GM12878 (cell line): ENCODE measurements around the gene DMBX1. TPM values are rescaled to one million over a fixed set of nuclear protein-coding genes. Genes with fewer than 3 reads are reported as not detected.

Experiments used
- ATAC-seq: fragments of 200-7000 bp; cut with Tn5 transposase; 3 replicates; pipeline ENCODE4 v1.9.1; 2020; ENCODE audit warnings: mild to moderate bottlenecking, moderate library complexity
- BruUV-seq: library from RNA; stranded (reverse); fragments of 400-500 nt; replicated peaks from 2 replicates; lab custom pipeline; 2021; lab: Mats Ljungman, UMichigan
- CTCF ChIA-PET: fragments of 300-600 bp; sonication (Branson Sonifier 250); formaldehyde crosslinking; extraction: SDS; loops from one replicate; lab custom pipeline; 2021; ENCODE audit warnings: inconsistent platforms; lab: Yijun Ruan, JAX
- POLR2A ChIA-PET: fragments of 350-600 bp; formaldehyde crosslinking; extraction: SDS; loops from one replicate; lab custom pipeline; 2021; ENCODE audit warnings: inconsistent platforms; lab: Charles Lee
- RAD21 ChIA-PET: fragments of 300-600 bp; sonication (Branson Sonifier 250); formaldehyde crosslinking; loops from one replicate; lab custom pipeline; 2023; ENCODE audit warnings: antibody characterized with exemption; ENCODE audit not compliant: unreplicated experiment; lab: Charles Lee
- SMC1A ChIA-PET: fragments of 300-600 bp; sonication (Branson Sonifier 250); formaldehyde crosslinking; loops from one replicate; lab custom pipeline; 2023; ENCODE audit not compliant: unreplicated experiment, uncharacterized antibody; lab: Charles Lee
- DNase-seq: peaks from one replicate; pipeline ENCODE4 v3.0.0-alpha.2; 2011; ENCODE audit warnings: low read depth, low spot score
- FAIRE-seq: peaks from 3 replicates; lab custom pipeline; 2011; peaks lifted over from hg19 to GRCh38; lab: Jason Lieb, UNC
- H2AFZ ChIP-seq: 2 replicates; pipeline ENCODE4 v1.6.0; 2011; ENCODE audit warnings: low read depth, low read length, control low read depth; ENCODE audit not compliant: control insufficient read depth
- H3K27ac ChIP-seq: 2 replicates; pipeline ENCODE4 v1.5.1; 2011; ENCODE audit warnings: control low read depth; ENCODE audit not compliant: control insufficient read depth, insufficient read depth
- H3K27me3 ChIP-seq, 2 experiments: replicated peaks in 1 of 2; 2 replicates each; pipeline versions ENCODE4 v1.6.0 to v1.6.1; 2011; ENCODE audit warnings: low read length in 1 of 2; ENCODE audit not compliant: control insufficient read depth in 2 of 2, insufficient read depth in 2 of 2
- H3K36me3 ChIP-seq, 2 experiments: 2 replicates each; pipeline ENCODE4 v1.5.1; 2011; ENCODE audit warnings: low read length in 1 of 2; ENCODE audit not compliant: control insufficient read depth in 2 of 2, insufficient read depth in 2 of 2
- H3K4me1 ChIP-seq: 2 replicates; pipeline ENCODE4 v1.6.1; 2011; ENCODE audit warnings: mild to moderate bottlenecking, low read length, moderate library complexity, mixed read lengths; ENCODE audit not compliant: control insufficient read depth, insufficient read depth
- H3K4me2 ChIP-seq: 2 replicates; pipeline ENCODE4 v1.6.0; 2011; ENCODE audit warnings: control low read depth; ENCODE audit not compliant: control insufficient read depth, insufficient read depth
- H3K4me3 ChIP-seq: fragments of 200-600 bp; sonication (generic); 2 replicates; pipeline ENCODE4 v1.5.1; 2016
- H3K79me2 ChIP-seq: 2 replicates; pipeline ENCODE4 v1.6.0; 2011; ENCODE audit warnings: low read length; ENCODE audit not compliant: control insufficient read depth, insufficient read depth
- H3K9ac ChIP-seq: 2 replicates; pipeline ENCODE4 v1.8.0; 2011; ENCODE audit warnings: low read length, control low read depth, mixed read lengths; ENCODE audit not compliant: control insufficient read depth, insufficient read depth
- H3K9me3 ChIP-seq: replicated peaks from 3 replicates; pipeline ENCODE4 v1.5.1; 2011; ENCODE audit warnings: mild to moderate bottlenecking, low read length; ENCODE audit not compliant: control insufficient read depth, insufficient read depth
- H4K20me1 ChIP-seq: 2 replicates; pipeline ENCODE4 v1.6.0; 2011; ENCODE audit not compliant: control insufficient read depth, insufficient read depth
- CBX5 ChIP-seq: sonication (generic); IDR thresholded peaks from 2 replicates; pipeline ENCODE4 v1.6.1; 2016; ENCODE audit warnings: low read depth, moderate library complexity, mild to moderate bottlenecking, inconsistent platforms
- GABPA ChIP-seq: IDR thresholded peaks from 2 replicates; pipeline ENCODE4 v1.6.1; 2014; ENCODE audit warnings: antibody characterized with exemption, low read depth, mild to moderate bottlenecking, inconsistent platforms
- LARP7 ChIP-seq: fragments of 450-650 bp; IDR thresholded peaks from 2 replicates; pipeline ENCODE4 v1.6.1; 2017; ENCODE audit warnings: mild to moderate bottlenecking
- MTA3 ChIP-seq: IDR thresholded peaks from 2 replicates; pipeline ENCODE4 v1.6.1; 2012; ENCODE audit warnings: low read length, inconsistent platforms, borderline replicate concordance
- NKRF ChIP-seq: fragments of 450-650 bp; conservative IDR thresholded peaks from 2 replicates; pipeline ENCODE4 v1.6.1; 2017; ENCODE audit warnings: mild to moderate bottlenecking, moderate library complexity
- PBX3 ChIP-seq: IDR thresholded peaks from 2 replicates; pipeline ENCODE4 v1.6.1; 2011; ENCODE audit warnings: mild to moderate bottlenecking, low read depth, low read length, moderate library complexity; ENCODE audit not compliant: insufficient replicate concordance
- POLR2A ChIP-seq: IDR thresholded peaks from 2 replicates; pipeline ENCODE4 v1.6.1; 2011; ENCODE audit warnings: low read depth, mild to moderate bottlenecking, low read length
- POLR2AphosphoS2 ChIP-seq: IDR thresholded peaks from 2 replicates; pipeline ENCODE4 v1.6.1; 2011; ENCODE audit warnings: low read depth, mild to moderate bottlenecking, low read length, improper control_type of control experiment, moderate library complexity
- WRNIP1 ChIP-seq: IDR thresholded peaks from 2 replicates; pipeline ENCODE4 v1.6.1; 2011; ENCODE audit warnings: low read depth, low read length, improper control_type of control experiment, borderline replicate concordance
- ZNF592 ChIP-seq: fragments of 450-650 bp; IDR thresholded peaks from 2 replicates; pipeline ENCODE4 v1.6.1; 2017; ENCODE audit warnings: mild to moderate bottlenecking, moderate library complexity
- WGBS: methylation state at CpG from one replicate; pipeline ENCODE4 v1.1.6; 2016; ENCODE audit warnings: low lambda C conversion rate; ENCODE audit not compliant: insufficient replicate concordance, insufficient coverage; ENCODE audit errors: missing lambda C conversion rate; 5-methylcytosine and 5-hydroxymethylcytosine counted together
- in situ Hi-C: fragments of 300-500 bp; cut with MboI; formaldehyde crosslinking; loops from 9 replicates; pipeline ENCODE4 v1.14.3; 2018; ENCODE audit warnings: mixed read lengths
- intact Hi-C: fragments of 100-400 bp; cut with micrococcal nuclease; formaldehyde crosslinking; loops from one replicate; pipeline ENCODE4 v1.14.2; 2022; ENCODE audit not compliant: unreplicated experiment
- polyA plus RNA-seq, 11 experiments: library from polyadenylated mRNA; depleted of rRNA in 4 of 11; unstranded in 6 of 11; stranded (reverse) in 5 of 11; fragments of >200 nt; fragmentation: Nextera tagmentation in 4 of 11; fragmentation: Illumina TruSeq in 1 of 11; extraction: Ambion mirVana in 4 of 11; extraction: Trizol in 1 of 11; gene quantifications; 1 replicate in 1 of 11; 2 replicates in 10 of 11; pipeline versions ENCODE4 v1.2.1 to v1.2.3, GENCODE V29; 2011 to 2016; ENCODE audit warnings: inconsistent platforms in 2 of 11, missing spikeins in 2 of 11, low read depth in 1 of 11
- total RNA-seq, 4 experiments: library from RNA; depleted of rRNA in 3 of 4; stranded (reverse); fragments of >200 nt in 3 of 4; fragmentation: Illumina TruSeq in 1 of 4; extraction: Trizol in 1 of 4; gene quantifications; 2 replicates each; pipeline versions ENCODE4 v1.2.1 to v1.2.3, GENCODE V29; 2013 to 2021

The DMBX1 gene
- total and polyA plus RNA-seq, 10 of the 15 experiments (the other 5 are each of a cell fraction or from before 2014, with no cell fraction given) = 0.03 TPM; not detected in 9

GRCh38 chr1:46445773-46446256, 43.8 kb upstream of the DMBX1 start:
- no TSS peak for BruUV-seq
- intact Hi-C loops = loop anchor here (1.0 to 2.0 kb wide), 2 partner anchors 82 to 279 kb away; no protein-coding TSS in a partner anchor

More at GRCh38 chr1:46445773-46446256, 43.8 kb upstream of the DMBX1 start:
- no peak for FAIRE-seq
- ChIA-PET SMC1A (no interaction called here), POLR2A (no interaction called here), CTCF (interaction anchor here (1.0 to 5.2 kb wide), 9 partner anchors 12 to 101 kb away, joined by 3 to 84 read pairs (median 4); a partner anchor contains a TSS), RAD21 (interaction anchor here (0.6 to 3.4 kb wide), 2 partner anchors 36 to 81 kb away, joined by 3 to 19 read pairs; no protein-coding TSS in a partner anchor)
- Histone ChIP-seq H3K27me3 (peaks cover 6 to 17% of the 10 kb centered on the region in 2 experiments), H3K9ac (no peak overlapping the region), H3K9me3 (no peaks in the 10 kb centered on the region), H3K4me1 (no peaks in the 10 kb centered on the region; the same call in 1 of the 2 replicates), H3K4me3 (no peak overlapping the region), H2AFZ (no peak overlapping the region), H4K20me1 (no peaks in the 10 kb centered on the region), H3K4me2 (no peak overlapping the region), H3K79me2 (no peaks in the 10 kb centered on the region), H3K36me3 (no peaks in the 10 kb centered on the region), H3K27ac (no peak overlapping the region)
- TF ChIP-seq POLR2AphosphoS2 (no peak), CBX5 (no peak), PBX3 (no peak), WRNIP1 (no peak), GABPA (no peak), LARP7 (no peak), NKRF (no peak), POLR2A (no peak), MTA3 (no peak), ZNF592 (no peak)
- ATAC-seq = no peak
- 0% methylated on average over 3 of the region's 3 CpGs for WGBS
- no peak for DNase-seq
- in situ Hi-C loops = loop anchor here (5.0 kb wide), 1 partner anchor 81 kb away; no protein-coding TSS in a partner anchor
